Panc1 (cell line): ENCODE data around the gene PPP6R2.

ENCODE experiments used
- CTCF ChIP-seq: fragments of 450-650 bp; IDR thresholded peaks from 2 replicates; pipeline ENCODE4 v1.5.1; 2017; ENCODE audit warnings: mild to moderate bottlenecking
- POLR2AphosphoS5 ChIP-seq: IDR thresholded peaks from 2 replicates; pipeline ENCODE4 v1.6.1; 2012; ENCODE audit warnings: mild to moderate bottlenecking, low read depth, low read length, moderate library complexity
- REST ChIP-seq, 2 experiments: IDR thresholded peaks; 2 replicates each; pipeline ENCODE4 v1.6.1; 2011 to 2012; ENCODE audit warnings: low read depth in 2 of 2, control low read depth in 1 of 2, low read length in 1 of 2, mild to moderate bottlenecking in 1 of 2, moderate library complexity in 1 of 2; ENCODE audit not compliant: insufficient read depth in 1 of 2
- SIN3A ChIP-seq: IDR thresholded peaks from 2 replicates; pipeline ENCODE4 v1.6.1; 2012; ENCODE audit warnings: low read depth, mild to moderate bottlenecking, low read length, moderate library complexity, borderline replicate concordance; ENCODE audit not compliant: insufficient read depth
- TCF7L2 ChIP-seq: IDR thresholded peaks from 2 replicates; pipeline ENCODE4 v1.6.1; 2011; ENCODE audit warnings: mild to moderate bottlenecking, low read depth, low read length, inconsistent platforms

DNA sequence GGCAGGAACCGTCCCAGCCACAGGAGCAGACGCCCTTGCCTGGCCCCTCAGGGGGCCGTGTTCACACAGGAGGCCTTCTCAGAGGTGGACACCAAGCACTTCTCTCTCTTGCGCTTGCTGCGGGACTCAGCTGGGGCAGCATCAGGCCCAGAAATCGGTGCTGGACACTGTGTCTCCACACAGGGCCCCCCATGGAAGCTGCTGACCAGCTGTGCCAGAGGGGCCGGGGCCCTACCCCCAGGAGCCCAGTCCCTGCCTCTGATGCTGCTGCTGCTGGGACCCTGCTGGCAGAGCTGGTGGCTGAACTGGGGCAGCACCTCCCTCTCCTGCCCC is 39.6 kb upstream of the PPP6R2 start:
- TF ChIP-seq CTCF (no peak), POLR2AphosphoS5 (no peak), SIN3A (no peak), REST (IDR thresholded peaks at IDR 0.05; ENCODE audit: insufficient read depth in 1 of 2, low read depth in 2 of 2, low read length in 1 of 2) (no peak), TCF7L2 (no peak)
